ENCODE measurements around the gene SNX33. TPM values are rescaled to one million over a fixed set of nuclear protein-coding genes. Genes with fewer than 3 reads are reported as not detected.
"Not testable (repeated sequence)": the region's sequence is repeated elsewhere in the genome, so short reads cannot be mapped to it uniquely, and the experiment has no call there.

The SNX33 gene
- total RNA-seq, 4 donors from 2014 or later = 4.9 to 6.7 (median 5.5) TPM

DNA sequence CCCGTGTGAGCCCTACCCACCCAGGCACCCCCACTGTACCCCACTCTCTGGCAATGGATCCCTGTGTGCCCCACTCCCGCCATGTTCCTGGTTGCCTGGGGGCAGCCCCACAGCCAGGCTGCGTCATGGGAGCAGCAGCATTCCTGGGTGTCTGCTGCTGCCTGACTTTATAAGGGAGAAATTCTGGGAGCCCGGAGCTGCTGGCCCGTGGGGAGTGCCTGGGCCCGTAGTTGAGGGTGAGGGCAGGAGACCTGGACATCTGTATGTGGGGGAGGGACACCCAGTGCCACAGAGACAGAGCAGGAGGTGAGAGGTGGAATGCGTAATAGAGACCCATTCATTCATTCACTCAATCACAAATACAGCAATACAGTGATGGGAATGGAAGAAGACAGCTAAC is 49.8 kb downstream of the SNX33 start:
- intact Hi-C loops (cut with DNase I; ENCODE audit: low total_unique reads) = no loop called here
- H3K9me3 ChIP-seq = no peaks in the 10 kb centered on the region
- TF ChIP-seq, protein P1, sequence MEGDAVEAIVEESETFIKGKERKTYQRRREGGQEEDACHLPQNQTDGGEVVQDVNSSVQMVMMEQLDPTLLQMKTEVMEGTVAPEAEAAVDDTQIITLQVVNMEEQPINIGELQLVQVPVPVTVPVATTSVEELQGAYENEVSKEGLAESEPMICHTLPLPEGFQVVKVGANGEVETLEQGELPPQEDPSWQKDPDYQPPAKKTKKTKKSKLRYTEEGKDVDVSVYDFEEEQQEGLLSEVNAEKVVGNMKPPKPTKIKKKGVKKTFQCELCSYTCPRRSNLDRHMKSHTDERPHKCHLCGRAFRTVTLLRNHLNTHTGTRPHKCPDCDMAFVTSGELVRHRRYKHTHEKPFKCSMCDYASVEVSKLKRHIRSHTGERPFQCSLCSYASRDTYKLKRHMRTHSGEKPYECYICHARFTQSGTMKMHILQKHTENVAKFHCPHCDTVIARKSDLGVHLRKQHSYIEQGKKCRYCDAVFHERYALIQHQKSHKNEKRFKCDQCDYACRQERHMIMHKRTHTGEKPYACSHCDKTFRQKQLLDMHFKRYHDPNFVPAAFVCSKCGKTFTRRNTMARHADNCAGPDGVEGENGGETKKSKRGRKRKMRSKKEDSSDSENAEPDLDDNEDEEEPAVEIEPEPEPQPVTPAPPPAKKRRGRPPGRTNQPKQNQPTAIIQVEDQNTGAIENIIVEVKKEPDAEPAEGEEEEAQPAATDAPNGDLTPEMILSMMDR (IDR thresholded peaks at IDR 0.05 in 4 of 5, conservative IDR thresholded peaks at IDR 0.05 in 1 of 5) = no peak
- no peak for TF ChIP-seq POLR2A (IDR thresholded peaks at IDR 0.05)
- ATAC-seq (no peak), DNase-seq (no peak)
- no peaks in the 10 kb centered on the region for H3K36me3 ChIP-seq
- H3K4me1 ChIP-seq = peaks cover 24 to 37% of the 10 kb centered on the region in 2 donors
- H3K27me3 ChIP-seq = no peaks in the 10 kb centered on the region
- H3K27ac ChIP-seq = peak overlapping the region in 2 of 4 donors; percentile 29 to 66
- in situ Hi-C loops (cut with MboI; ENCODE audit: low sequenced_read_pairs in 4 of 4) = no loop called here
- H3K4me3 ChIP-seq = no peak overlapping the region

GRCh38 chr15:75697974-75698747 is 50.4 kb downstream of the SNX33 start:
- H3K27me3 ChIP-seq; H3K4me3 ChIP-seq; intact Hi-C loops (cut with DNase I; ENCODE audit: low total_unique reads); H3K36me3 ChIP-seq; ATAC-seq; H3K9me3 ChIP-seq; in situ Hi-C loops (cut with MboI; ENCODE audit: low sequenced_read_pairs in 4 of 4); DNase-seq: not testable (repeated sequence)
- peaks cover 24 to 38% of the 10 kb centered on the region in 2 donors for H3K4me1 ChIP-seq
- H3K27ac ChIP-seq = peak overlapping the region in 2 of 4 donors; percentile 39 to 68

GRCh38 chr15:75699517-75699916 is 51.8 kb downstream of the SNX33 start:
- peaks cover 17 to 32% of the 10 kb centered on the region in 2 donors for H3K4me1 ChIP-seq
- peak overlapping the region; percentile 39 to 68 (median 52) for H3K27ac ChIP-seq
- in situ Hi-C loops (cut with MboI; ENCODE audit: low sequenced_read_pairs in 4 of 4); H3K36me3 ChIP-seq; H3K4me3 ChIP-seq; DNase-seq; intact Hi-C loops (cut with DNase I; ENCODE audit: low total_unique reads); ATAC-seq; H3K27me3 ChIP-seq; H3K9me3 ChIP-seq: not testable (repeated sequence)

DNA sequence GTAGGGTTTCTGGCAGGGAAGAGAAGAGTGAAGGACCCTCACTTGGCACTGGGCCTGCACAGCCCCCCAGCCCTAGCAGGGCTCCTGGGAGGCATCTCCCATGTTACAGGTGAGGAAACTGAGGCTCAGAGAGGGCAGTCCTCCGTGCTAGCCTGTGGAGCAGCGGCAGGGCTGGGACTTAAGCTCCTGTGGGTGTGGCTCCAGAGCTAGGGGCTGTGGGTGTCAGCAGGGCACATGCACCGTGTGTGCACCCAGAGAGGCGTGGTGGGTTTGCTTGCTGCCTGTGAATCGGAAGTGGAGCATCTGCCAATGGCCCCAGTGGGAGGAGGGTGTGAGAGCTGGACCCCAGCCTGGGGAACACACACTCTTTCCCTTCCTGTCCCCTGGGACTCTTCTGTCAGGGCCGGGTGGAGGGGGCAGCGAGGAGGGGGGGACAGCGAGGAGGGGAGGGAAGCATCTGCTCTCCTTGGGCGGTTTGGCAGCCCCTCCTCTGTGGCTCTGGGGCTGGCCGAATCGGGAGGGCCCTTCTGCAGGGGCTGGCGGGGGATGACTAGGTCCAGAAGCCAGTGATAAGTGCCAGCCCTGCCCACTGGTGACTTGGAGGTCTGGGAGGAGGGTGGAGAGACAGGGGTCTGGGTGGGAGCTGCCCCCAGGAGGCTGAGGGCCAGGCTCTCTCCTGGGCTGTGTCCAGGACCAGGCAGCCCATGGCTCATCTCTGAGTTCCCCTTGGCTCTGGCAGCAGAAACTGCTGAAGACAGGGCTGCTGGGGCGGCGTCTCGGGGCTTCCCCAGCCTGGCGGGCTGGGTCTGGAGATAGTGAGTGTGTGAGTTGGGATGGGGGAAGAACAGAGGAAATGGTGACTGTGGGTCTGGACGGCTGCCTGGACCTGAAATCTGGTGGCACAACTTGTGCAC is 52.5 kb downstream of the SNX33 start:
- Histone ChIP-seq H3K4me1 (peaks cover 13 to 32% of the 10 kb centered on the region in 2 donors), H3K27ac (peak overlapping the region; percentile 70 to 79 (median 75))
- H3K36me3 ChIP-seq; H3K9me3 ChIP-seq; in situ Hi-C loops (cut with MboI; ENCODE audit: low sequenced_read_pairs in 4 of 4); H3K27me3 ChIP-seq; ATAC-seq; intact Hi-C loops (cut with DNase I; ENCODE audit: low total_unique reads); H3K4me3 ChIP-seq; DNase-seq: not testable (repeated sequence)

DNA sequence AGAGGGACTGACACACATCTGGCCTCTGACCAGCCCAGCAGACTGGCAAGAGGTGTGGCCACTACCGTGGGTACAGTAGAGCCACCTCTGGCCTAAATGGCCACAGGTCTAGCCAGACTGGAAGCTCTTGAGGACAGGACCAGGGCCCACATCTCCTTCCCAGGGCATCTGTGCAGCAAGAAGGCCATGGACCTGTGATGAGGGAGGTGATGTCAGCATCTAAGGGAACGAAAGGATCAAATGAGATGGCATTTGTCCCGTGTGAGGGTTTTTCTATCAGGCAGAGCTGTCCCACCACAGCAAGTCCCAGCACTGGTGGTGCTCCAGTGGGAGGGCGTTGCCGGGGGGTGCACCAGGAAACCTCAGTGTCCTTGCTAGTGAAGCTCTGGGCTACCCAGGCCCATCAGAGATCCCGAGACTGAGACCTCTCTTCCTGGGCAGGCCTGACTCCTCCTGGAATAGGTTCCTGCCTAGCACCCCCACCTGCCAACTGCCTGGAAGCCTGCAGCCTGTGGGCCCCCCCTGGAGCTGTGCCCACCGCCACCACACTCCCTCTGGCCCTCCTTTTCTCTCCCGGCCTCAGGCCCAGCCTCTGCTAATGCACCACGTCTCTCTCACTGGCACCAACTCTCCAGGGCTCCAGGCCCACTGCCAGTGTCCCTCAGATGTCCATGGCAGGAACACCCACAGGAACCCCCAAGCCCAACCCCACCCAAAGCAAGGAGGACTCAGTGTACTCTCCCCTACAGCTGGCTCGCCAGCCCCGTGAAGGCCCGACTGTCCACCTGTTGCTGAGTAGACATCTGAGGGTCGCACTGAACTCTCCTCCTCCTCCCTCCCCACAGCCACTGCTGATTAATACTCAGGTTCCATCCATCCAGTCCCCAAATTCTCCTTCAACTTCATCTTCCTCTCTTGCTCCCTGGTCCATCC is 53.6 kb downstream of the SNX33 start:
- H3K27me3 ChIP-seq; H3K9me3 ChIP-seq; intact Hi-C loops (cut with DNase I; ENCODE audit: low total_unique reads); ATAC-seq; H3K4me3 ChIP-seq; H3K36me3 ChIP-seq; in situ Hi-C loops (cut with MboI; ENCODE audit: low sequenced_read_pairs in 4 of 4): not testable (repeated sequence)
- H3K27ac ChIP-seq = peak overlapping the region; percentile 70 to 79 (median 75)
- DNase-seq = peak in 1 of 2 donors; percentile 44
- peaks cover 8 to 28% of the 10 kb centered on the region in 2 donors for H3K4me1 ChIP-seq

GRCh38 chr15:75702436-75702835 is 54.7 kb downstream of the SNX33 start:
- intact Hi-C loops (cut with DNase I; ENCODE audit: low total_unique reads) (no loop called here), in situ Hi-C loops (cut with MboI; ENCODE audit: low sequenced_read_pairs in 4 of 4) (no loop called here)
- ATAC-seq (no peak), DNase-seq (no peak)
- H3K27ac ChIP-seq = peak overlapping the region; percentile 70 to 79 (median 75)
- H3K9me3 ChIP-seq = no peaks in the 10 kb centered on the region
- H3K4me3 ChIP-seq = no peak overlapping the region
- peaks cover 10 to 28% of the 10 kb centered on the region in 2 donors for H3K4me1 ChIP-seq
- H3K36me3 ChIP-seq = no peaks in the 10 kb centered on the region
- H3K27me3 ChIP-seq = no peaks in the 10 kb centered on the region
- TF ChIP-seq, protein P1 (IDR thresholded peaks at IDR 0.05 in 4 of 5, conservative IDR thresholded peaks at IDR 0.05 in 1 of 5) = no peak
- no peak for TF ChIP-seq POLR2A (IDR thresholded peaks at IDR 0.05)

DNA sequence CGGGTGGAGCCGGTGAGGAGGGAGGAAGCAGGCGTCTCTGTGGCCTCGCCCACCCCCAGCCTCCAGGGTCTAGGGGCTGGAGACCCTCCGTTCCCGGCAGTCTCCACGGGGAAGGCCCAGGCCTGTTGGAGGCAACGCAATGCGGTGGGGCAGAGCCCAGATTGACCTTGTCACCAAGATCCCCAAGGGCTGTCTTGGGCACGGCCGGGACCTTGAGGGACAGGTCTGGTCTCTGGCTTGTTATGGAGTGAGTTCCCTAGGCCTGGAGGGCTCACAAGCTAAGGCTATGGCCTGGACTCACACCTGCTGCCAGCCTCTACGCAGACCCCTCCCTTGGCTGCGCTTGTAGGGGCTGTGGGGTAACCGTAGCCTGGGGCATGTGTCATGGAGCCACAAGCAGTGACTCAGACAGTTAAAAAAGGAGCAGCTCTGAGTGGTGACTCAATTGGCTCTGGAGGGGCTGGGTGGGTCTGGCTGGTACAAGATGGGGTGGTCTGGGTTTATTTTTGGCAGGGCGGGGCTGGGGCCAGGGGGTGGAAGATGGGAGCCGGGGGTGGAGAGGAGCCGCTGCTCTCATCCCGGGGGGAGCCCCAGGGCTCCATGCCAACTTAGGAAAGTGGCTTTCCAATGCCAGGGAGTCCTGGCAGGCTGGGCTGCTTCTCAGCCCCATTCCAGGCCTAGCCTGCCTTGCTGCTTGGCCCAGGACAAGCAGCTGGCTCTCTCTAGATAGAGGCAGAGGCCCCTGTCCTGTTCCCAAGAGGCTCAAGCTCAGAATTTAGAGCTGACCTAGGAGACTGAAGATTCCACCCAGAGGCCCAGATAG is 55.9 kb downstream of the SNX33 start:
- peak overlapping the region; percentile 81 to 94 (median 88) for H3K27ac ChIP-seq
- H3K9me3 ChIP-seq; in situ Hi-C loops (cut with MboI; ENCODE audit: low sequenced_read_pairs in 4 of 4); H3K27me3 ChIP-seq; H3K36me3 ChIP-seq; intact Hi-C loops (cut with DNase I; ENCODE audit: low total_unique reads); DNase-seq; H3K4me3 ChIP-seq: not testable (repeated sequence)
- peaks cover 10 to 31% of the 10 kb centered on the region in 2 donors for H3K4me1 ChIP-seq
- peak; percentile 87 to 92 for ATAC-seq
